Cortex of kidney (tissue), 1 donor: ENCODE measurements around the gene FAM53A.

Experiments used
- DNase-seq: peaks from one replicate; lab custom pipeline; 2025; lab: John Stamatoyannopoulos, UW

FAM53A gene

GRCh38 chr4:1604181-1604705 lies 79.9 kb downstream of the FAM53A start:
- no peak for DNase-seq

- no peak for DNase-seq
Measured at GRCh38 chr4:1603413-1604135, 80.5 kb downstream of the FAM53A start.

- DNase-seq = no peak
Measured at GRCh38 chr4:1602655-1603412, 81.3 kb downstream of the FAM53A start.

- DNase-seq = no peak
Measured at GRCh38 chr4:1601852-1602654, 82.1 kb downstream of the FAM53A start.

- no peak for DNase-seq
Measured at GRCh38 chr4:1601533-1601835, 82.6 kb downstream of the FAM53A start.

GRCh38 chr4:1600811-1601532 lies 83.1 kb downstream of the FAM53A start:
- no peak for DNase-seq

DNA sequence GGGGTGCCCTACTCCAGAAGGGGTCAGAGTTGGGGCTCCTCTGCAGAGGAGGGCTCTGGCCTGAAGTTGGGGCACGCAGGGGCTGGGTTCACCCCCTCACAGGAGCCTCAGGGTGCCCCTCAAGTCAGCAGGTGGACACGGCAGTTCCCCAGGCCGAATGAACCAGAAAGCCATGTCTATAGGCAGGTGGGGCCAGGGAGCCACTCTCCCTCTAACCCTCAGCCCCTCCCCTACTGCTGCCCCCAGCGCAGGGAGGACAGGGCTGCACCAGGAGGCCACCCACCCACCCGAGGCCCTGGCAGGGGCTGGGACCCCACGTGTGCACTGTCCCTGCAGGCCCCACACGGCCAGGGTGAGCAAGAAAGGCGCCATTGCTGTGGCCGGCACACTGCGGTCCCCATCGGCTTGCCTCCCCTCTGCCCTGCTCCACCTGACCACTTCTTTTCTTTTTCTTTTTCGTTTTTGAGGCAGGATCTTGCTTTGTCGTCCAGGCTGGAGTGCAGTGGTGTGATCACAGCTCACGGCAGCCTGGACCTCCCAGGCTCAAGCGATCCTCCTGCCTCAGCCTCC lies 83.8 kb downstream of the FAM53A start:
- DNase-seq = no peak

DNA sequence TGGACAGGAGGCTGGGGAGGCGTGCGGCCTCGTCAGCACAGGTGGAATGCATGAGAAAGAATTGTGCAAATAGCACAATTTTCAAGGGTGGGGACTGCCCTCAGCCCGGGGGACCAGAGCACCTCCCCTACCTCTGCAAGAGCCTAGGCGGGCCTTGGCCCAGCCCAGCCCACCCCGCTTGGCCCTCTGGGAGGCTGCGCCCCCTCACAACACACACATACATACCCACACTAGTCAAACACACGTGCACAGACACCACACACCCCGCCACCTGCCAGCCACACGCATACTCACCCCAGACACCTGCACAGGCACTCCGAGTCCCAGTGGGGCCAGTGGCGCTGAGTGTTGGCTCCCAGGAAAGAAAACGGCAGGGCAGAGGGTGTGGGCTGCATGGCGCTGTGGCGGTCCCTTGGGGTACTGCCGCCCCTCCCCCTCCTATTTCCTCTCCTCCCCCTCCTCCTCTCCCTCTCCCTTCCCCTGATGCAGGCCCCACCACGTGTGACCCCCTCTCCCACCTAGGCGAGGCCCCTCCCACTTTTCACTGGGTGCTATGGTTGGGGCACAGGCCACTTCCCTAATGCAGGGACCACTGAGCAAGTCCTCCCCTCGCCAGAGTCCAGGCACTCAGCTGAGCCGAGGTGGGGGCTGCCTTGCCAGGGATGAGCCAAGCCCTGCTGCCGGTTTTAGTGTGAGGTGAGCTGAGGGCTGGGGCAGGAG lies 84.5 kb downstream of the FAM53A start:
- no peak for DNase-seq

- DNase-seq = no peak
Measured at GRCh38 chr4:1599026-1599481, 85.1 kb downstream of the FAM53A start.

GRCh38 chr4:1598206-1599025 lies 85.7 kb downstream of the FAM53A start:
- no peak for DNase-seq

DNA sequence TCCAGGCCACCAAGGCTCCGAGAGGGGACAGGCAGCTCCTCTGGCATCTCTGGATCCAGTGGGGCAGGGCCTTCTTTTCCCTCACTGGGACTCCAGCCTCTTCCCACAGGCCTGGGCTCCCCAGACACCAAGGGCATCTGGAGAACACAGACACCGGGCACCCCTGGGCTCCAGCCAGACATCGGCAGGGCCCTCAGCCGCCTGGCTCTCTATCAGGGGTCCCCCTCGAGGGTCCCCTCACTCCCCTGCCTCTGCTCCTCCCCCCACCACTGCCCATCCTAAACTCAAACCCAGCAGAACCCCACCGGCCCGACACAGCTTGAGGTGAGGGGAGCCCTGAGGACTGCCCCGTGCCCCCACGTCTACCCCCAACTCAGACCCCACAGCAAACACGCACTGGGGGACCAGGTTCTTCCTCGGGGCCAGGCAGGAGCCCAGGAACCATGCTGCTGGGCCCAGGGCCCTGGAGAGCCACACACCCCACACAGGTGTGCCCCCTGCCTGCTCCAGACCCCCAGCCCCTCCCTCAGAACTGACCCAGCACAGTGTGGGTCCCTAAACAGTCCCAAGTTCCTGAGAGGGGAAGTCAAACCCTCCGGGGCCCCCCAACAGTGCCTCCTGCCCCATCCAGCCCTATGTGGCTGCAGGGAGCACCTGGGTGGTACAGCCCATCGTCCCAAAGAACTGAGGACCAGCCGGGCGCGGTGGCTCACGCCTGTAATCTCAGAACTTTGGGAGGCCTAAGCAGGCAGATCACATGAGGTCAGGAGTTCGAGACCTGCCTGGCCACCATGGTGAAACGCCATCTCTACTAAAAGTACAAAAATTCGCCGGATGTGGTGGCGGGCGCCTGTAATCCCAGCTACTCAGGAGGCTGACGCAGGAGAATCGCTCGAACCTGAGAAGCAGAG lies 86.8 kb downstream of the FAM53A start:
- no peak for DNase-seq

GRCh38 chr4:1596393-1596792 lies 87.7 kb downstream of the FAM53A start:
- DNase-seq = no peak

GRCh38 chr4:1595789-1596325 lies 88.3 kb downstream of the FAM53A start:
- DNase-seq = no peak

DNA sequence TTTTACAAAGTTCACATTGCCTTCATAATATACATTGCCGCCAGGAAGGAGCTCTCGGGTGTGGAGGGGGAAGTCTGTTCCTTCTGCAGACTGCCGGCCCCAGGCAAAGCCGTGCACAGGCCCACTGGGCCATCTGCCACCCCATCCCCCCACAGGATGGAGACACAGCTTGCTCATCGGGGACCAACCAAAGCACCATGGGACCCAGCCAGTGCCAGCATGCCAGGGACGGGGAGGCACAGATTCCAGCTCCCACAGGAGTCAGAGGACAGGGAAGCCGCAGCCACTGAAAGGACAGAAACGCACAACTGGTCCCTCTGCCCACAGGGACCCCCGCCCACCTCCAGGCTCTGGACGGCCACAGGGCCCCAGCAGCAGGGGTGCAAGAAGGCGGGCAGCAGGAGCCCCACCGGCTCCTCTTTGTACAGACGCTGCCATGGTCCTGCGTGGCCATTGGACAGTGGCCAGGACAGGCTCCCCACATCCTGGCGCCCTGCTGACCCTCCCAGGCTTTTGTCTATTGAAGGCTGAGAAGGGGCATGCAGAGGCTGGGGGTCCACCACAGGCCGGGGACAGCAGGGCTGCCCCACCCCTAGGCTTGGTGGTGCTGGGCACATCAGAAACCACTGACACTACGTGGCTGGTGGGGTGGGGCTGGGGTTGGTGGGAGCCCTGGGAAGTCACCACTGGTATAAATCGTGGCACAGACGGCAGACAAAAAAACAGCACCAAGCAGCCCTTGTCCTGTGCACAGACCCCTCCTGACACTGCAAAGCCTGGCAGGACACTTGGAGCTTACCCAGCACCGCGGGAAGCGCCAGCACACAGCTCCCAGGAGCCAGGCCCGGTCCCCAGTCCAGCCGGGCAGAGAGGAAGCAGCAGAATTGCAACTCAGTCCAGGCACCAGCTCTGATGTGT lies 89.0 kb downstream of the FAM53A start:
- no peak for DNase-seq

- no peak for DNase-seq
Measured at GRCh38 chr4:1593881-1594345, 90.2 kb downstream of the FAM53A start.

GRCh38 chr4:1593458-1593857 lies 90.7 kb downstream of the FAM53A start:
- no peak for DNase-seq

DNA sequence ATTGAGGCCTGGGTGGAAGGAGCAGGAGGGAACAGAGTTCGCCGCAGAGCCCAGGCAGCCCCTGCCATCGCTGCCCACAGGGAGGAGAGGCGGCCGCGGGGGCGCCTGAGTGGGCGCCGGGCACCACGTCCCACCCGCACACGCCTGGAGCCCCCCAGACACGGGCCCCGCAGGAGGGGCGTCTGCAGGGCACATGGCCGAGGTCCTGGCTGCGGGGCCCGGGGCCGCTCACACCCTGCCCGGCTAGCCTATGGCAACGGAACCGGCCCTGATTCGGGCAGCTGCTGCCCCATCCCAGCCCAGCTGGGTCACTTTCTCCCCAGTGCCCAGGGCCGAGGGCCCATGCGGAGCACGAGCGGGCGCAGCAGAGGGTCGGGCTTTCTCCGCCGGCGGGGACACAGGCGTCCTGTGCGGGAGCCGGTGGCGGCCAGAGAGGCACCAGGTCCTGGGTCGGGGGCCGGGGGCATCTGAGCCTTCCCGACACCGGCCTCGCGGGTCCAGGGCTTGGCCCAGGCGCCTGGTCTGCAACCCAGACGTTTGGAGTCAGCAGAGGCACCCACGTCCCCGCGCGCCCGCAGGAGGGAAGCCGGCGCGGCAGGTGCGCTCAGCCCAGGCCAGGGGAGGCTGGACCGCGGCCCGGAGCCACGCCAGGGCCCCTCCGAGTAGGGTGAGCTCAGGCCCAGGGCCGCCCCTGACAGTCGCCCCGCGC lies 91.2 kb downstream of the FAM53A start:
- no peak for DNase-seq
